CD4-positive, alpha-beta T cell (primary cell): ENCODE data around the gene TSPAN32. TPM values are rescaled to one million over a fixed set of nuclear protein-coding genes. Genes with fewer than 3 reads are reported as not detected.

ENCODE experiments used
- ATAC-seq: fragments of 200-7000 bp; cut with Tn5 transposase; one replicate; pipeline ENCODE4 v1.10.0; 2022; ENCODE audit warnings: mild to moderate bottlenecking; ENCODE audit not compliant: poor library complexity
- CTCF ChIA-PET: fragments of 350-600 bp; sonication (Branson Sonifier 250); formaldehyde crosslinking; loops from one replicate; lab custom pipeline; 2021; ENCODE audit warnings: antibody characterized with exemption, inconsistent platforms; lab: Charles Lee
- POLR2A ChIA-PET: fragments of 350-600 bp; sonication (Branson Sonifier 250); formaldehyde crosslinking; loops from one replicate; lab custom pipeline; 2021; ENCODE audit warnings: antibody characterized with exemption, inconsistent platforms; lab: Charles Lee
- DNase-seq, 14 experiments: peaks; one replicate each; pipeline ENCODE4 v3.0.0-alpha.2; 2013 to 2020; ENCODE audit warnings: mixed read lengths in 2 of 14
- H3K27ac ChIP-seq, 2 donors: one replicate each; pipeline versions ENCODE4 v1.5.1 to v1.7.0; 2013; ENCODE audit warnings: low read length in 2 of 2, low read depth in 1 of 2, mild to moderate bottlenecking in 1 of 2
- H3K27me3 ChIP-seq, 2 experiments: 1 replicate in 1 of 2; 2 replicates in 1 of 2; pipeline versions ENCODE4 v1.6.1 to v1.7.0; 2013; ENCODE audit warnings: low read length in 2 of 2, control low read depth in 1 of 2, mild to moderate bottlenecking in 1 of 2, moderate library complexity in 1 of 2; ENCODE audit not compliant: insufficient read depth in 2 of 2, control insufficient read depth in 1 of 2
- H3K36me3 ChIP-seq: one replicate; pipeline ENCODE4 v1.6.1; 2013; ENCODE audit warnings: low read length, control low read depth; ENCODE audit not compliant: insufficient read depth
- H3K4me1 ChIP-seq: one replicate; pipeline ENCODE4 v1.6.1; 2013; ENCODE audit warnings: low read length, control low read depth; ENCODE audit not compliant: insufficient read depth
- H3K4me3 ChIP-seq: one replicate; pipeline ENCODE4 v1.5.1; 2013; ENCODE audit warnings: mild to moderate bottlenecking, low read length, moderate library complexity
- H3K9me3 ChIP-seq, 2 experiments: 1 replicate in 1 of 2; 2 replicates in 1 of 2; pipeline versions ENCODE4 v1.6.1 to v1.7.0; 2013; ENCODE audit warnings: low read length in 2 of 2, mild to moderate bottlenecking in 2 of 2, control low read depth in 1 of 2, moderate library complexity in 1 of 2; ENCODE audit not compliant: control insufficient read depth in 1 of 2, insufficient read depth in 1 of 2
- H3K27ac Mint-ChIP-seq: one replicate; pipeline ENCODE4 v1.8.0; 2020; ENCODE audit warnings: mixed read lengths
- H3K27me3 Mint-ChIP-seq: one replicate; pipeline ENCODE4 v1.8.0; 2021; ENCODE audit warnings: mixed read lengths
- H3K36me3 Mint-ChIP-seq: one replicate; pipeline ENCODE4 v1.8.0; 2021; ENCODE audit warnings: low read depth, mixed read lengths
- H3K4me1 Mint-ChIP-seq: one replicate; pipeline ENCODE4 v1.8.0; 2021; ENCODE audit warnings: low read depth, mixed read lengths
- H3K4me3 Mint-ChIP-seq: one replicate; pipeline ENCODE4 v1.8.0; 2020; ENCODE audit warnings: mild to moderate bottlenecking, mixed read lengths
- H3K9me3 Mint-ChIP-seq: one replicate; pipeline ENCODE4 v1.8.0; 2020; ENCODE audit warnings: mixed read lengths
- intact Hi-C, 2 experiments: fragments of 100-400 bp; cut with DNase I in 1 of 2; cut with micrococcal nuclease in 1 of 2; formaldehyde crosslinking; loops; one replicate each; pipeline versions ENCODE4 v1.15.1 to v1.9.0; 2023 to 2025; cut with DNase I, micrococcal nuclease
- total RNA-seq, 174 experiments: library from RNA in 2 of 174; stranded (reverse) in 2 of 174; gene quantifications; one replicate each; pipeline ENCODE4 v1.2.3 and lab custom pipeline; 2021 to 2026
- TF ChIP-seq, protein P1 (sequence below): fragments of 200-600 bp; IDR thresholded peaks from one replicate; pipeline ENCODE4 v1.8.0; 2022; ENCODE audit warnings: antibody characterized with exemption, mild to moderate bottlenecking

The TSPAN32 gene
- total RNA-seq, 2 experiments from 2014 or later = 81.8 TPM

DNA sequence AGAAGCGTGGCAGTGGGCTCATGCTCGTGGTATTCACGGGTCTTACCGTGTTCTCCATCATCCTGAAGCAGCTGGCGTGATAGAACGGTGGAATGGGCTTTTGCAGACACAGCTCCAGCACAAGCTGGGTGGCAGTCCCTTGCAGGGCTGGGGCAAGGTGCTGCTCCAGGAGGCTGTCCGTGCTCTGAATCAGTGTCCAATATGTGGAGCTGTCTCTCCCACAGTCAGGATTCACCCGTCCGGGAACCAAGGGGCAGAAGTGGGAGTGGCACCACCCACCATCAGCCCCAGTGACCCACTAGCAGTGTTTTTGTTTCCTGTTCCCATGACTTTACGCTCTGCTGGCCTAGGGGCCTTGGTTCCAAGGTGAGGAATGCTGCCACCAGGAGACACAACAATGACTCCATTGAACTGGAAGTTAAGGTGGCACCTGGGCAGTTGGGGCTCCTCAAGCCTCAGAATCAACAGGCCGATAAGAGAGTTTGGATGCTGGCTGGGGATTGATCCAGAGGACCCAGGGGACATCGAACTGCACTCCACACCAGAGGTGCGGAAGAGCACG, 58.3 kb downstream of the TSPAN32 start:
- Mint-ChIP-seq H3K36me3 (no peaks in the 10 kb centered on the region), H3K9me3 (no peaks in the 10 kb centered on the region), H3K27ac (no peak overlapping the region), H3K4me1 (no peaks in the 10 kb centered on the region), H3K27me3 (no peaks in the 10 kb centered on the region), H3K4me3 (no peak overlapping the region)
- H3K9me3 ChIP-seq = no peaks in the 10 kb centered on the region
- POLR2A ChIA-PET = no interaction called here
- no peak for ATAC-seq
- no peak overlapping the region for H3K4me3 ChIP-seq
- no peaks in the 10 kb centered on the region for H3K27me3 ChIP-seq
- H3K36me3 ChIP-seq = no peaks in the 10 kb centered on the region
- no peak overlapping the region for H3K27ac ChIP-seq
- TF ChIP-seq, protein P1, sequence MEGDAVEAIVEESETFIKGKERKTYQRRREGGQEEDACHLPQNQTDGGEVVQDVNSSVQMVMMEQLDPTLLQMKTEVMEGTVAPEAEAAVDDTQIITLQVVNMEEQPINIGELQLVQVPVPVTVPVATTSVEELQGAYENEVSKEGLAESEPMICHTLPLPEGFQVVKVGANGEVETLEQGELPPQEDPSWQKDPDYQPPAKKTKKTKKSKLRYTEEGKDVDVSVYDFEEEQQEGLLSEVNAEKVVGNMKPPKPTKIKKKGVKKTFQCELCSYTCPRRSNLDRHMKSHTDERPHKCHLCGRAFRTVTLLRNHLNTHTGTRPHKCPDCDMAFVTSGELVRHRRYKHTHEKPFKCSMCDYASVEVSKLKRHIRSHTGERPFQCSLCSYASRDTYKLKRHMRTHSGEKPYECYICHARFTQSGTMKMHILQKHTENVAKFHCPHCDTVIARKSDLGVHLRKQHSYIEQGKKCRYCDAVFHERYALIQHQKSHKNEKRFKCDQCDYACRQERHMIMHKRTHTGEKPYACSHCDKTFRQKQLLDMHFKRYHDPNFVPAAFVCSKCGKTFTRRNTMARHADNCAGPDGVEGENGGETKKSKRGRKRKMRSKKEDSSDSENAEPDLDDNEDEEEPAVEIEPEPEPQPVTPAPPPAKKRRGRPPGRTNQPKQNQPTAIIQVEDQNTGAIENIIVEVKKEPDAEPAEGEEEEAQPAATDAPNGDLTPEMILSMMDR = no peak
- CTCF ChIA-PET = no interaction called here
- no peak for DNase-seq
- H3K4me1 ChIP-seq = no peaks in the 10 kb centered on the region
- intact Hi-C loops = no loop called here

DNA sequence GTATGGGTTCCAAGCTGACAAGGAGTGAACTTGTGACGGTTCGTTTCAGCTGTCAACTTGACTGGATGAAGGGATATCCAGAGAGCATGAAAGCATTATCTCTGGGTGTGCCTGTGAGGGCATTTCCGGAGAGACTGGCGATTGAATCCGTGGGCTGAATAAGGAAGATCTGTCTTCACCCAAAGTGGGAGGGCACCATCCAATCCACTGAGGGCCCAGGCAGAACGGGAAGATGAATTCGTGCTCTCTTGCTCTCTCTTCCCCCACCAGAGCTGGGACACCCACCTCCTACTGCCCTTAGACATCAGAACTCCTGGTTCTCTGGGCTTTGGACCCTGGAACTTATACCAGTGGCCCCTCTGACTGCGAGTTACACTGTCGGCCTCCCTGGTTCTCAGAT, 59.8 kb downstream of the TSPAN32 start:
- POLR2A ChIA-PET = no interaction called here

DNA sequence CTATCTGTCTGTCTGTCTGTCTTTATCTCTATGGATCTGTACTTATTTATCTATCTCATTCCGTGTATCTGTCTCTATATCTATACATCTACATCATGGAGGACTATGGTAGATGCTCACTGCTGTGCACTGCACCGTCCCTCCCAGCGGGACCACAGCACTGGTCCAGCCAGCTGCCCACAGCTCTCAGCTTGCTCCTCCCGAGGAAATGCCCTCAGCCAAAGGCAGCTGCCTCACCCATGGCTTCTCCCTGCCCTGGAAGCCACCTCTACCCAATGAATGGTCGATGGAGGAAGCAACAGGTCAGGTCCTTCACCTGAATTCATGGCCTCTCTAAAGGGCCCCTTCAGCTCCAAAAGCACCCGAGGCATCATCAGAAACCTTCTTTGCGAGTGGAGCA, 60.6 kb downstream of the TSPAN32 start:
- no peaks in the 10 kb centered on the region for H3K9me3 Mint-ChIP-seq

More for the DNA sequence above, 59.8 kb downstream of the TSPAN32 start:
- no peaks in the 10 kb centered on the region for H3K27me3 Mint-ChIP-seq
- no peak overlapping the region for H3K4me3 Mint-ChIP-seq
- CTCF ChIA-PET = no interaction called here
- no peak for ATAC-seq
- no peaks in the 10 kb centered on the region for H3K9me3 Mint-ChIP-seq
- intact Hi-C loops = no loop called here
- no peaks in the 10 kb centered on the region for H3K4me1 Mint-ChIP-seq
- Histone ChIP-seq H3K27ac (no peak overlapping the region), H3K4me3 (no peak overlapping the region), H3K4me1 (no peaks in the 10 kb centered on the region), H3K9me3 (no peaks in the 10 kb centered on the region), H3K36me3 (no peaks in the 10 kb centered on the region), H3K27me3 (no peaks in the 10 kb centered on the region)
- no peaks in the 10 kb centered on the region for H3K36me3 Mint-ChIP-seq
- TF ChIP-seq, protein P1 = no peak
- H3K27ac Mint-ChIP-seq = no peak overlapping the region
- DNase-seq = no peak

More for the DNA sequence above, 60.6 kb downstream of the TSPAN32 start:
- Histone ChIP-seq H3K36me3 (no peaks in the 10 kb centered on the region), H3K27ac (no peak overlapping the region), H3K27me3 (no peaks in the 10 kb centered on the region), H3K9me3 (no peaks in the 10 kb centered on the region), H3K4me1 (no peaks in the 10 kb centered on the region), H3K4me3 (no peak overlapping the region)
- ATAC-seq (no peak), DNase-seq (no peak)
- Mint-ChIP-seq H3K36me3 (no peaks in the 10 kb centered on the region), H3K27me3 (no peaks in the 10 kb centered on the region), H3K27ac (no peak overlapping the region), H3K4me3 (no peak overlapping the region), H3K4me1 (no peaks in the 10 kb centered on the region)
- POLR2A ChIA-PET = no interaction called here
- CTCF ChIA-PET = no interaction called here
- intact Hi-C loops = no loop called here
- TF ChIP-seq, protein P1 = no peak
